GM18499 (cell line): Measurements from ENCODE around the gene LDLR.
"Not testable (repeated sequence)": the region's sequence is repeated elsewhere in the genome, so short reads cannot be mapped to it uniquely, and the experiment has no call there.

Experiments
- ATAC-seq: cut with Tn5 transposase; IDR thresholded peaks from one replicate; pipeline ENCODE4 v1.9.1; 2021; ENCODE audit warnings: moderate number of reproducible peaks; ENCODE audit not compliant: insufficient read depth, unreplicated experiment

Gene LDLR

GRCh38 chr19:11137542-11138384 lies 48.5 kb downstream of the LDLR start:
- ATAC-seq, result no peak

GRCh38 chr19:11138601-11139300 lies 49.5 kb downstream of the LDLR start:
- ATAC-seq, result no peak

- not testable (repeated sequence) for ATAC-seq
Measured at GRCh38 chr19:11140023-11140538, 50.8 kb downstream of the LDLR start.

GRCh38 chr19:11140896-11141295 lies 51.6 kb downstream of the LDLR start:
- ATAC-seq, result no peak

- ATAC-seq, result no peak
Measured at GRCh38 chr19:11141937-11142527, 52.8 kb downstream of the LDLR start.

- ATAC-seq, result no peak
Measured at GRCh38 chr19:11142528-11143171, 53.4 kb downstream of the LDLR start.

- no peak for ATAC-seq
Measured at GRCh38 chr19:11145536-11145924, 56.3 kb downstream of the LDLR start.

- no peak for ATAC-seq
Measured at GRCh38 chr19:11148001-11148400, 58.7 kb downstream of the LDLR start.

- no peak for ATAC-seq
Measured at GRCh38 chr19:11151181-11151580, 61.9 kb downstream of the LDLR start.

- ATAC-seq, result no peak
Measured at GRCh38 chr19:11152318-11153062, 63.2 kb downstream of the LDLR start.

- ATAC-seq, result no peak
Measured at GRCh38 chr19:11154683-11155047, 65.4 kb downstream of the LDLR start.

GRCh38 chr19:11155373-11156120 lies 66.3 kb downstream of the LDLR start, which contains the start of gene SPC24:
TSS of gene SPC24 (minus strand) at chr19:11155782. CDS start at chr19:11155776, 6 bp downstream.
- ATAC-seq, result peak; percentile 89

GRCh38 chr19:11159598-11160439 lies 70.6 kb downstream of the LDLR start:
- no peak for ATAC-seq

GRCh38 chr19:11160440-11160768 lies 71.1 kb downstream of the LDLR start:
- ATAC-seq, result not testable (repeated sequence)

- no peak for ATAC-seq
Measured at GRCh38 chr19:11164296-11164695, 75.0 kb downstream of the LDLR start.

GRCh38 chr19:11164879-11165406 lies 75.7 kb downstream of the LDLR start:
- ATAC-seq, result no peak

GRCh38 chr19:11165486-11166030 lies 76.3 kb downstream of the LDLR start:
- no peak for ATAC-seq
